Fibroblast of skin of right quadriceps (primary cell): ENCODE measurements around the gene ATP10A.

Experiments used
- DNase-seq: peaks from one replicate; pipeline ENCODE4 v3.0.0-alpha.2; 2013

Gene ATP10A

DNA sequence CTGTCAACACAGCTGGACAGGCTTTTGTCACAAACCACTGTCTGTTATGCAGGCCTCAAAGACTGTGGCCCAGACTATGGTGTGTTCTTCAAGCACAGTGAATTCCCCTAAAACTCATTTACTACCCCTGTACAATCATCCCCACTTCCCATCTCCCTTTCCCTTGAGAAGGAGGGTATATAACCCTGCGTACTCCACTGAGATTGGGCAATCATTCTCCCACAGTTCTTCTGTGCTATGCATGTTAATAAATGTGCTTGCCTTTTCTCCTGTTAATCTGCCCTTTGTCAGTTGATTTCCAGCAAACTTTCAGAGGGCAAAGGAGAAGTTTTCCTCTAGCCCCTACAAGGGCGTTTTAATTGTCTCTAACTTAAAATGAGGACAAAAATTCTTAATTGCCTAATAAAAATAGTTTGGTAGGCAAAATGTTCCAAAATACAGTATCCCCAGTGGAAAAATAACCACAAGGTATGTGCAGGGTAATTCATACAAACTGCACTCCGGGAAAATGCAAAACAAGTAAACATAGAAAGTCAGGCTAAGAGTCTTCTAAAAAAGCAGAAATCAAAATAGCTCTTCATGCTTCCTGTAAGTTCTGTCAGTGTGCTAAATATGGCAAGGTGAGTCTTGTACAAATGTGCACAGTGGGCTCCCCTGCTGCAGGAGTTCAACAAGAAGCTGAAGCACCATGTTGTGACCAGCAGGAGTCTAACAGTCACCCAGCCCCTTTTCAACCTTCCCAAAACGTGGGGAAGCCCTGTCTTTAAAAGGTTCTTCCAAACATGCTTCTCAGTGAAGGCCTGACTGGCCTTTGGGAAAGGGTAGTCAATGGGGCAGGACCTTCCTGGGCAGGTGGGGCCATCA is 10.2 kb downstream of the ATP10A start:
- DNase-seq, result no peak

DNA sequence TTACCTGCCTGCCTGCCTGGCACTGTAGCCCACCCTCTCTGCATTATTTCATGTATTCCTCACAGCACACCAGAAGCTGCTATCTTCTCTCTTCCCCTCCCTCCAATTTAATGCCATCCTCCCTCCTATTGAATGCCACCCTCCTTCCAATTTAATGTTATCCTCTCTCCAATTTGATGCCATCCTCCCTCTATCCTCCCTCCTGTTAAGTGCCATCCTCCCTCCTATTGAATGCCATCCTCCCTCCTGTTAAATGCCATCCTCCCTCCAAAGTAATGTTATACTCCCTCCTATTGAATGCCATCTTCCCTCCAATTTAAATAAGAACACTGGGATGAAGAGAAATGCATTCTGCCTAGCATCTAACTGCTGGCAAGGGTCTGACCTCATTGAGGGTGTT is 11.1 kb downstream of the ATP10A start:
- DNase-seq, result no peak

GRCh38 chr15:25850154-25851111 is 12.7 kb downstream of the ATP10A start:
- peak; percentile 88 for DNase-seq

DNA sequence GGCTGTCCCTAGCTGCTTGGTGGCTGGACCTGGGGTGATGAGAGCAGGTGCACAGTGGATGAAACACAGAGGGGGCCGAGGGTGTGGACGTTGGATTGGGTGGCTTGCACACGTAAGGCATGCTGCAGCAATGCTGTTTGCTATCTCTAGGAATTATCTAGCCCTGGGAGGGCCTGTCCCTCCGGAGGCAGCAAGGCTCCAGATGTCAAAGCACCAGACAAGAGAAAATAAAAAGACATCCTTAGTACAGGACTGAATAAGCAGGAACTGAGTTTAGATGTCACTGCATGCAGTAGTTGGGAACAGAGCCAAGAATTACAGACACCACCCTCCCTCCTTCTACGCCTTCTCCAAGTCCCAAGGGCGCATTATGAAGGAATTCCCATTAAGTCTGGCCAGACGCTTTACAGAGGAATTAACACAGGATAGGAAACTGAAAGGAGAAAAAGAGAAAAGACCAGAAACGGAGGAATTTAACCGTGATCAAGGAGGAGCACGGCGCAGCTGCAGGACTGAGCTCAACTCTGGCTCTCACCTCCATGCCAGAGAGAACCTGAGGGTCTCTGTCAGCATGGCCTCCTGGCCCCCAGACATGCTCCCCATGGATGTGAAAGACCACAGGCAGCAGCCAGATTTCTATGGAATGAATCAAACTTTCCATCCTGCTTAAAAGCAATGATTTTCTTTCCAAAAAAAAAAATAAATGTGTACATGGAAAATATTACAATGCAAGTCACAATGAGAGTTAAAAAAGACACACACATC is 13.8 kb downstream of the ATP10A start:
- DNase-seq, result peak; percentile 95

DNA sequence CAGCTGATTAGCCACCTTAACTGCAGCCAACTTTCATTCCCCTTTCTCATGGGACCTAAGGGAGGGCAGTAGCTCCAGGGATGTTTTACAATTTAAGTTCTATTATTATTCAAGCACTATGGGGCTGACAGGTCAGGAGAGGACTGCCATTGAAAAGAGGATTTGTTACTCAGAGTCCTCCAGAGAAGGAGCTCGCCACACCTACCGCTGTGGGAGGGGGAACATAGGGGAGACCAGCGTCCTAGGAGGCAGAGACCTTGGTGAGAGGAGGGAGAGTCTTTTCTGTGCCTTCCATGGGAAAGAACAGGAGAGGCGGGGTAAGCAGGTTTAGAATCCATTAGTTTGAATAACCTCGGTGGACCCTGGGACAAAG is 14.4 kb downstream of the ATP10A start:
- DNase-seq, result no peak

GRCh38 chr15:25848325-25848724 is 14.8 kb downstream of the ATP10A start:
- DNase-seq, result no peak

DNA sequence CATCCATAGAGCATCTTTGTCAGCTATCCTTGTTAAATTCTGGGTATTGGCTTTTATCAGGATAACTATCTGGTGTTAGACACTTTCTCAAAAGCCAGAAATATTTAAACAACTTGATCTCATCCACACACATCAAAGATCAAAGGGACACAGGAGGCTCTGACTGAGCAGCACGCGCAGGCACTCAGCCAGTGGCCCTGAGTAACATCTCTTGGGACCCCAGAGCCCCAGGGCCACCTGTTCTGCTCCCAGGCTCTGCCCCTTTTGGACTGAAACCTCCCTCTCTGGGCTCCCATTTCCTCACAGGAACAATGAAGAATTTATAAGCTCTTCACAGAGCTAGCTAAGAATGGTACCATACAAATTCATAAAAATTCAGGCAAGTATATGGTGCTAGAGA is 16.1 kb downstream of the ATP10A start:
- DNase-seq, result no peak

DNA sequence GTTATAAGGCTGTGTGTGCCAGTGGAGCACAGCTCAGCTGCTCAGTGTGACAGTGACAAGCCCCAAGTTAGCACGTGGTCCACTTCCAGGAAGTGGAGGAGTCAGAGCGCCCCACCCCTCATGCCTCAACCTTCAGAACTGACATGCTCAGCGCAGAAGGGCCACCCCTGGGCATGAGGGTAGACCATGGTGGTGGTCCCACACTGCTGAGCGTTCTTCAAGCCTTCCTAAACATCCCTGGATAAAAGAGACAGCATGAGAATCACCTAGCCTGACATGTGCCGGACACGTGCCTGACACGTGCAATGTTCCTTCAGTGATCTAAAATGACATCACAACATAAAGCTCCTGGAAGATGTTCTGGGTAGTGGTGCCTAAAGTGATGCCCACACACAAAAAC is 16.8 kb downstream of the ATP10A start:
- DNase-seq, result no peak

DNA sequence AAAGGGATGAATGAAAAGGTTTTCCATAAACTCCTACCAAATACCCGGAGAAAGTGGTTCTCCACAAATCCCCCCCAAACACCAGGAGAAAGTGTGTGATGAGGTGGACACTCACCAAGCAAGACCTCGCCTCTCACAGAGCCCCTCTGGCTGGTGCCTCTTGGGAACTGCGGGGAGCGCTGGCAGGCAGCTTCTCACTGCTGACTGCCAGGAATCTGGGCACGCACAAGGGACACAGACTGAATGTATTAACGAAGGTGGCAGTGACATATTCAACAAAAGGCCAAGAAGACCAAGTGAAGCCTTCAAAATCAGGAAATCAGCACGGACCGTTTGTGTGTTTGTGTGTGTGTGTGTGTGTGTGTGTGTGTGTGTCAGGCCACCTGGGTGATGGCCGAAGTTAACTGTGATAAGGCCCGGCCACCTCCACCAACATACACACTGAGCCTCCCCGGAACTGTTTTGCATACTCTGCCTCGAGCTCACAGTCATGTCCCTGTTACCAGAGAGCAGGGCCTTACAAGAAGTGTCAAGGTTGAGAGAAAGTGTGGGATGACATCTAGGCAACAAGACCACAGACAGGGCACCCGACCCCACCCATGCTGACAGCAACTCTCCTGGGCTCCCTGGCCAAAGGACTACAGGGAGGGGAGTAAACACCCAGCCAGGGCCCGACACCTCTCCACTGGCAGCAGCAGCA is 18.0 kb downstream of the ATP10A start:
- DNase-seq, result no peak

GRCh38 chr15:25844542-25844941 is 18.6 kb downstream of the ATP10A start:
- DNase-seq, result no peak

DNA sequence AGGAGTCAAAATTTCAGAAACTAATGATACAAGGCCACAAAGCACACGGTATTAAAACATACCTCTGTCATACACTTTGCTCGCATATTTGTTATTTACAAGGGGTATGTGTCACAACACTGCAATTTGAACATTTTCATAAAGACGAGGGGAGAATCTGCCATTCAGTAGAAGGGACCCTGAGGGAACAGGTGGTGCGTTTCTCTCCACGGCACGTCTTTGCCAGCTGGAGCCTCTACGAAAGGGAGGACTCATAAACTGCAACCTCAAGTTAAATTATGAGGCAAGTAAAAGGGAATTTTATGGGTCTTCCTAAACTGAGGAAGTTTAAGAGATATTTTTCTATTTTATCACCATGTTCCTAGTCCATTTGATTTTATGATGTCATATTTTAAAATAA is 19.1 kb downstream of the ATP10A start:
- no peak for DNase-seq

DNA sequence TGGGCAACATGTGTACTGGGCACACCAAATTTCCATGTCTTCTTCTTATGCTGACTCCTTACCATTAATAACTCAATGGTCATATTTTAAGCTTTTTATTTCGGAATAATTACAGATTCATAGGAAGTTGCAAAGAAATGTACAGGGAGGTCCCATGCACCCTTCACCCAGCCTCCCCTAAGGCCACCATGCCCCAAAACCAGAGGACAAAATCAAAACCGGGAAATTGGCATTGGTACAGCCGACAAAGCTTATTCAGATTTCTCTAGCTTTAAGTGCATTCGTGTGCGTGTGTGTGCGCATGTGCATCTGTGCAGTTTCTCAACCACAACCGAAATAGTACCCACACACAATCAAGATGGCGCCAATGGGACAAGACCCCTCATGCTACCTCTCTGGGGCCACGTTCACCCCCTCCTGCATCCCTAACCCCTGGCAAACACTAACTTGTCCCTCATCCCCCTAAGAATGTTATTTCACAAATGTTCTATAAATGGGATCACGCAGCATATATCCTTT is 23.4 kb downstream of the ATP10A start:
- no peak for DNase-seq

DNA sequence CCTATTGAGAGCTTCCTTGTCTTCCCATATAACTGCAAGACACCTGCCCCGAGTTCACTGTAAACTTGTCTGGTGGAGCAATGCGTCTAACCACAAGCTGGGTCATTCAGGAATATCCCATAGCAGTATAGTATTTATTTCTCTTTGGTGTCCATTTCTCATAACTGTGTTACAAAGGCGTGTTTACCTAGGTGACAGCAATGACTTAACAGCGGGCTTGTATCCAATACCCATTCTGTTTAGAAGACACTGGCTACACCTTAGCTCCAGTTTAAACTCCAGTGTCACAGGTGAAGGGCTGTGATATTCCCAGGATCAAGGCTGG is 24.3 kb downstream of the ATP10A start:
- DNase-seq, result no peak

GRCh38 chr15:25838191-25838870 is 24.8 kb downstream of the ATP10A start:
- DNase-seq, result no peak

- peak; percentile 39 for DNase-seq
Measured at GRCh38 chr15:25832158-25832557, 31.0 kb downstream of the ATP10A start.

DNA sequence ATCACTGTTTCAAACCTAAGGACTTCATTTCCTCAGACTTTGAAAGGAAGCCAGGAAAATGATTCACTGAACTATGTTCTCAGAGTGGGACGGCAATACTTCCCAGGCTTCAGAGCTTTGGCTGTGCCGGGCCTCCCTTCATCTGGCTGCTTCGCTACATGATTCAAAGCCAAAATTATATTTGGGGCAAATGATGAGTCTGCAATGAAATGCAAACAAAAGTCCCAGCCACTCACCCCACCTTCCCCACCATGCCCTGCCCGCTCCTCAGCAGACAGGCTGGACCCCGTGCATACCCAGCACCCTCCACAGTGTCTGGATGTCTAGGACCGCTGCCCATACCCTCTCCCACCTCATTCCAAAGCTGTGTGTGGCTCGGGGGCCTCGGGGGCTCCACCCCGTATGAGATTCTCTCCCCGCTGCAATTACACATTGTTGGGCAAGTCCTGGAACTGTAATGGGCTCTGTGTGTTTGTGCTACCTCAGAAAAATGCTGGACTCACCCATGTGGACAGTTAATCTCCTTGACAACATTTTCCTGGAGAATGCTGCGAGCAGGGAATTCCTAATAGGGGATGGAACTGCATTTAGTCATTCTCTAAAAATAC is 32.2 kb downstream of the ATP10A start:
- DNase-seq, result peak; percentile 99

GRCh38 chr15:25829073-25829472 is 34.1 kb downstream of the ATP10A start:
- no peak for DNase-seq

DNA sequence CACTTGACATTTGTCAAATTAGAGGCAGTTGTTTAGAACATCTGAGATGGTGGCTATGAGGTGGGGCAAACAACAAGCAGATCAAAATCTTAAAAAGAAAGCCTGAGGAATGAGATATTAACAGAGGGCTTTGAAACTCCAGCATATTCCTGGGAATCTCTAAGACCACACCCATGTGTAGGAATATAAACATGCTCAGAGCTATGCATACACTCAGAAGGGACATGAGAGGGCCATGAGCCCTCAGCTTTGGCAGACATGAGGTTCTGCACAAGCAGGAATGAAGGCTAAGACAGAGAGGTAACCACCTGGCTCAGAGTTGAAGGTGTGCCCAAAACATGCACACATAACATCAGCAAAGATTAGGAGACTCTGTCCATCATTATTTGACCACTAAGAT is 37.9 kb downstream of the ATP10A start:
- no peak for DNase-seq

- no peak for DNase-seq
Measured at GRCh38 chr15:25824618-25825017, 38.5 kb downstream of the ATP10A start.

DNA sequence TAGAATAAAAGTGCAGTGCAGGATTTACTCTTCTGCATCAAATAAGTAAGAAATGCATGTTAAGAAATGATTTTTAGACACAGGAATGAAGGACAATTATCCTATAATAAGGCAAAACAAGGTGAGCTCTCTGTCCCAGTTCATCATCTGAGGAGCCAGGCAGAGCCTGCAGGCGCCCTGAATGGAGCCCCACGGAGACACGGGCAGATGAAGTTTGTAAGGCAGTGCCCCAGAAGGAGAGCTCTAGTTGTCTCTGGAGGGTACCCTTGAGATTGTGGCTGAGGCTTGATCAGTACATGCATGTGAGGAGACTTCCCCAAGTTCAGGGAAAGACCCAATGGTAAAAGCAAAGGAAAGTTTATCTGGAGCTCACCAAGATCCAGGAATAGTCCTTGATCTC is 50.3 kb downstream of the ATP10A start:
- DNase-seq, result no peak

DNA sequence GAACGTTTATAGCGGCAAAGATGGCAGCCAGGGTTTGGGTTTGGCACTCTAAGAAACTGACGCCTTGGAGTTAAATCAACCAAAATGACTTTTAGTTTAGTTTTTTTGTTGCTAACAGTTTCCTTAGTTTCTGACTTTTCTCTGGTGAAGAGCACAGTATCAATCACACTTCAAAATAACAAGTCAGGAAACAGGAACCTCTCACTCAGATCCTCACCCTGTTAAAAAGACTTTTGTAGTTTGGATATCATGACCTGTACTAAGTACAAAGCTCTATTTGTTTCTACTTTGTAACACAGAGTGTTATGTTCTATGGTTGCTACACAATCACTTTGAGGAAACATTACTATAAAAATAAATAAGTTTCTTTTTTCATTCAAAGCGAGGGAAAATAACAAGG is 51.1 kb downstream of the ATP10A start:
- DNase-seq, result no peak
